ENCODE data around the gene HIPK2.

HIPK2 gene

GRCh38 chr7:139750459-139751095 lies 27.2 kb downstream of the HIPK2 start:
- no peak for DNase-seq

DNA sequence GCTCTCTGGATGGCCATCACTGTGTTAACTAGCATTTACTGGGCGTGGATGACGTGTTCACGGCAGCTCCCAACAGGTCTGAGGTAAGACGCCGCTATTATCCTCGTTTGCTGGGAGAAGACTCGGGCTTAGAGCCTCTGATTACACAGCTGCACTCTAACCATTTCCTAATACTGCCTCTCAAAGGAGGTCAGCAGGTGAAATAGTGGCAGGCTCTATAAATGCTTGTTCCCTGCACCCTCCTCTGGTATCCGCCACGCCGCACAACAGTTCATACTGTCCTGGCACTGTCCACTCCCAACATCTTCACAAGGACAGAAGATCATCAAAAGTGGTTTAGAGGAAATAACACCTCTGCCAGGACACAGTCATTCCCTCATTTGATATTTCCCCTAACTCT lies 28.3 kb downstream of the HIPK2 start:
- DNase-seq, result peak; percentile 78

DNA sequence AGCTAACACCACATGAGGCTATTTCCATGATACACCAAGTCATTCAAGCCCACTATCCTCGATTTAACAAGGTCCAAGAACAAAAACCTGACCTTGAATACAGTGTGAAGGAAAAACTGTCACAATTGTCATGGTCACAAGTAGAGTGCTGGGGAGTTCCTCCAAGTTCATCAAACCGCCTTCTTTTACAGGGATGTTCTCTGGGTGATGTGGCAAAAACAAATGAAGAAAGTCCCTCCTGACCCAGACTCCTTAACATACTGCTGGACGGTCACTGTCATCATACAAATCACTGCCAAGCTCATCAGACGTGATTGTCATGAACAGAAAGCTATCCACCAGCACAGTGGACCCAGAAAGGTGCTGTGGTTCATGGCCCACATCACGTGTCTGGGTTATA lies 28.9 kb downstream of the HIPK2 start:
- no peak for DNase-seq

DNA sequence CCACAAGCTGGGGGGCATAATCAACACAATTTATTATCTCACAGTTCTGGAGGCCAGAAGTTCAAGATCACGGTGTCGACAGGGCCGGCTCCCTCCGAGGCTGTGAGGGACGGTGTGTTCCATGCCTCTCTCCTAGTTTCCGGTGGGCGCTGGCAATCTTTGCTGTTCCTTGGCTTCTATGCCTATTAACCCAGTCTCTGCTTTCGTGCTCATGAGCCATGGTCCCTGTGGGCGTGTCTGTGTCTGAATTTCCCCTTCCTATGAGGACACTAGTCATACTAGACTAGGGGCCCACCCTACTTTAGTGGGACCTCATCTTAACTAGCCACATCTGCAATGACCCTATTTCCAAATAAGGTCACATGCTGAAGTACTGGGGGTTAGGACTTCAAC lies 29.4 kb downstream of the HIPK2 start:
- DNase-seq, result no peak

DNA sequence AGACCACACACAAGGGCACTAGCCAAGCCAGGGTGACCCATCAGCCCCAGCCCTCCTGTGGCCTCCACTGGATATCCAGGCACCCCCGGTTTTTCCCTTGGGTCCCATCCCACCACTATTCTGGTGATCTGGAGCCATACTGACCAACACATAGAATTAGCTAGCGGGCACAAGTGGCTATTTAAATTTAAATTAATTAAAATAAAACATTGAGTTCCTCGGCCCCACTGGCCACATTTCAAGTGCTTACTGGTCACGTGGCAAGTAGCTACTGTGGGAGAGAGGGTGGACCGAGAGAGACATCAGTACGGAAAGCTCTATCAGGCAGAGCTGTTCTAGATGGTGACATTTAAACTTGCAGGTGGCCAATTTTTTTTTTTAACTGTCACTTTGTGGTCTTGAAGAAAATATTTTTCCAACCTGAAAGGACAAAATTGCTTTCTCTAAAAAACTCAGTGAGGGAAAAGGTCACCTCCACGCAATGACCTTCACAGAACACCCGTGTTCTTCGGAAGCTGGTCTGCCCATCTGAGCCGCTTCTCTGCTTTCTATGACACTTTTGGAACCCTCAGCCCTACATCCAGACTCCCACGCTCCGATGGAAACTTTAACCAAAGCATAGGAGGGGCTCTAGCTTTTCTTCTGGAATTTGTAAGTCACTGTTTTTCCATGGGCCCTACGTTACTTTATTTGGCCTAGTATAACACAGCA lies 30.0 kb downstream of the HIPK2 start:
- DNase-seq, result no peak

GRCh38 chr7:139746652-139747051 lies 31.1 kb downstream of the HIPK2 start:
- no peak for DNase-seq

DNA sequence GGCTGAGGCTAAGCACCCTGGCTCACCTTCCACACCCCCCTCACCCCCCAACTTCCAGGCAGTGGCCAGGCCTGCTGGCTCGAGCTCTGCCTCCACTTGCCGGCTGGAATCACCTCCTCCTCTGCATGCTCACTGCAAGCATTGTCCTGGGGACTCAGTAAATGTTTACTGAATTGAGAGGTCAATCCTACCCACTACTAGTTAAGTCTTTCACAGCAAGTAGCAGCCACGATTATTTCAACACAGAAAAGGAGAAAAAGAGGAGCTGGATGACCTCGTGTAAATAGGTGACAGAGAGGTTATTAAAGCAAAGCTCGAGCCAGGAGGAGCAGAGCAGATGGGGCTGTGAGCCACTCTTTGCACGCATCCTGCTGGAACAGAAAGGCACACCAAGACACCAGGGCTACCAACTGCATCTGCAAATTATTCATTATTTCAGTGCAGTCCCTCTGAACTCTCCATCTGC lies 32.1 kb downstream of the HIPK2 start:
- peak; percentile 28 for DNase-seq

DNA sequence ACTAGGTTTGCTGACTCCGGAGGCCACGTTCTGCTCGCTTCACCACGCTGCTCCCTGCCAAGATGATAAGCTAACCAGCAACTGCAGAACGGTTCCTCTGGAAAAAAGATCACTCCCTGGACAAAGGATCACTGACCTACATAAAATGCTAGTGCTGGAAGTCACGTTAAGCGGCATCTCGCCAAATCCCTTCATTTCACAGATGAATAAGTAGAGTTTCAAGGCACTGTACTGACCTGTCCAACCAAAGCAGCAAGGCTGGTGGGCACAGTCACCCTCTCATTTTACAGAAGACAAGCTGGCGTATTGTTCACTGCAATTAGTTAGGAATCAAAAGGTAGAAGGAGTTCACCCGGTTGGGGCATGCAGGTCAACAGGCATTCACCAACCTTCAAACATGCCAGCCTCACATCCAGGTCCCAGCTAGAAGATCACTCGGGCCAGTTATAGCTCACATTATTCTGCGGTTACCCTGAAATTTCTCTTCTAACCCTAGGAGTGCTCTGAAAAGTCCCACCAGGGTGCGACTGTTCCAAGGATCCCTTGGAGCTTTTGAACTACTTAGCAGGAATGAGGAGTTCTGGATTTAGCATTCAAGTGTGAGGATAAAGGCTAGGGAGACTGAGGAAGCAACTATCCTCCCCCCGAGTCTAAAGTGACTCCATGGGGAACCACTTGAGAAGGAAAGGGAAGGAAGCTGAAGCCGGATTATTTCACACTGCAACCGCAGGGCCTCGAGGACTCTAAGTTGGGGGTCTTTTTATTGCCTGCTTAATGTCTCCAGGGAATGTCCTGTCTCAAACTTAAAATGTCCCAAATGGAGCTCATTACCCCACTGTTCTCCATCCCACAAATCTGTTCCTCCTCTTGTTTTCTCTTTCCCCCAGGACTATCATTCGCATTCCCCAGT lies 32.8 kb downstream of the HIPK2 start:
- DNase-seq, result no peak

- no peak for DNase-seq
Measured at GRCh38 chr7:139743967-139744767, 33.6 kb downstream of the HIPK2 start.

DNA sequence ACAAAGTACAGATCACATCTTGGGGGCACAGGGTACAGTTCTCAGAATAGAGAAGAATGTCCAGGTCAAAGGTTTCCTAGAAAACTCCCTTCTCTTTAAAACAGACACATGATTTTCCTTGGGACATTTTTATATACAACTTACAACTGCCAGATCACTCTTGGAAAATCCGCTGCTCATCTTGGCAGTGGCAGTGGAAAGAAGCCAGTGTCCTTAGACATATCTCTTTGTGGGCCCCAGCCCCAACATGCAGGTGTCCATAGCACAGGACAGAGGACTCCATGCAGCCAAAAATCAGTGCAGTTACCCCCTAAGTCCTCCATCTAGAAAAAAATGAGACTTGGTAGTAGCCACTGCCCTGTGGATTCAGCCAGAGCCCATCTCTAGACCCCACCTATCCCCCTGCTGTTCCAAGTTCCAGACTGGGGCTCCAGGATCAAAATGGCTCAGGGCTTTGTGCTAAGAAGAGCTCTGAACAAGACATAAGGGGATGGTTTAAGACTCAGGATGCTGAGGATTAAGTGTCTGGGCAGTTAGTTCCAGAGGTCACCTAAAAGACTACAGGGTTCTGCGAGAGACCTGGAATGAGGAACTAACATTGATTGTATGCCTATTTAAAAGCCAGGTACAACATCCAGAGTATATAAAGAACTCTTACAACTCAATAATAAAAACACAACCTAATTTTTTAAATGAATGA lies 34.4 kb downstream of the HIPK2 start:
- DNase-seq, result no peak

- DNase-seq, result no peak
Measured at GRCh38 chr7:139741789-139742344, 35.9 kb downstream of the HIPK2 start.

DNA sequence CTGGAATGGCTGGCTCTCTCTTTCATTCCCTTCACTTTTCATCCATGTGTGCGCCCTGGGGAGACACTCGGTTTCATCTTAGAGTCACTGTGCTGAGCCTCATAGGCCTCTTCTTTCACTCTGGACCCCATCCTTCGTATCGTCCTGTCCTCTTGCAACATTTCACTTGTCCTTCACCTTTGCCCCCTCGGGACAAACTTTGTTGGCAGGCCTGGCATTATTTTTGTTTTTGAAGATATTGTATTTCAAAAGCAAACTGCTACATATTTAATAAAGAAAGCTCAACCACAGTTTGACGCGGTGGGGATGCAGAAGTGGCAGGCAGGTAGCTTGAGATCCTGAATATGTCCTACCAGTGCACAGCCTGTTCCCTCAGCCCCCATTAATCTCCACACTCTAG lies 36.6 kb downstream of the HIPK2 start:
- no peak for DNase-seq

DNA sequence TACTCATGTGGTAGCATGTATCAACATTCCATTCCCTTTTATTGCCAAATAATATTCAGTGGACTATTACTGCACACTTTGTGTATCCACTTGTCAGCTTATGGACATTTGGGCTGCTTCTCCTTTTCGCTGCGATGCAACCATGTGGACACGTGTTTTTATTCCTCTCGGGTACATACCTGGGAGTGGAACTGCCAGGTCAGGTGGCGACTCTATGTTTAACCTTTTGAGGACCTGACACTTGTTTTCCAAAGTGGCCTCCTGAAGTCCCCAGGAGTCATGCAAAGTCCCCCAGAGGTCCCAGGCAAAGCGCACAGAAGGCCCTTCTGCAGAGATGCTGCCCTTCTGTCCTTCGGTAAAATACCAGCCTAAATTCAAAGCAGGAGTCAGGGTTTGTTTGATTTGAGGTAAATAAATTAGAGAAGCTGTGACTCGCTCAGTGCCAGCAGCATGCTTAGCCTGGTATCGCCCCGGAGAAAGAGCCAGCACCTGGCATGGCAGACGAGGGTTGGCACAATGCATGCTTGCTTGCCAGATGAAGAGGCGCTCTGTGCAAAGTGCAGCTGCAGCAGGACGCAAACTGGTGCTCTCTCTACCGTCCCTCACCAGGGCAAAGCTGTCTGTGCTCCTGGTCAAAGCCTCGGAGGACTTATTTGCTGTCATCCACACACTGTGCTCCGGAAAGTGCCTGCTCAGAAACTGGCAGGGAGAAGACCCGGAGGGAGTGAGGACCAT lies 37.8 kb downstream of the HIPK2 start:
- peak; percentile 89 for DNase-seq

DNA sequence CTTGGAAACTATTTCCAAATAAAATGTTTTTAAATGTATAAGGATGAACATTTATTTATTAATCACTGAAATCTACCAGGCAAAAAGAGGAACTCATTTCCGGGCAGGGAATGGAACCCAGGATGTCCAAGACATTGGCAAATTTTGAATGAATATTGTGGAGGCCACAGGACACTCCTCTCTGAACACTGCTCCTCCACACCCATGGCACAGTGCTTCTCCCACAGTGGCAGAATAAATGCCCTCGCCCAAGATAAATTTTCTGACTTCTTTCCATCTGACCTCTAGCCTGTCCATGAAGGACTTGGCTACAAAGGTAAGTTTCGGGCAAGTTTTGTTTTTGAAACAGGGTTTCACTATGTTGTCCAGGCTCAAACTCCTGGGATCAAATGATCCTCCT lies 39.0 kb downstream of the HIPK2 start:
- DNase-seq, result no peak

DNA sequence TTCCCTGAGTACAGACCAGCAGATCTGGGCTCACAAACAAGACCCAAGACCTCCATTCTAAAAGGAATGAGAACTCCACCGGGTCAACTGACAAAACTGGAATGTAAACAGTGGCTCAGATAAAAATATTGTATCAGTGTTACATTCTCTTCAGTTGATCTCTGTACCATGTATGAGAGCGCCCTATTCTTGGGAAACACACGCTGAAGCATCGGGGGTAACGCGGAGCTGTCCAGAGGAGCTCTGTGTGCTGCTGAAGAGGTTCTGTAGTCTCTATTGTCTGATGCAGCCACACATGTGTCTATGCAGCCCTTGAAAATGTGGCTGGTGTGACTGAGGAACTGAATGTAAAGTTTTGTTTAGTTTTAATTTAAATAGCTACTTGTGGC lies 39.7 kb downstream of the HIPK2 start:
- DNase-seq, result no peak

DNA sequence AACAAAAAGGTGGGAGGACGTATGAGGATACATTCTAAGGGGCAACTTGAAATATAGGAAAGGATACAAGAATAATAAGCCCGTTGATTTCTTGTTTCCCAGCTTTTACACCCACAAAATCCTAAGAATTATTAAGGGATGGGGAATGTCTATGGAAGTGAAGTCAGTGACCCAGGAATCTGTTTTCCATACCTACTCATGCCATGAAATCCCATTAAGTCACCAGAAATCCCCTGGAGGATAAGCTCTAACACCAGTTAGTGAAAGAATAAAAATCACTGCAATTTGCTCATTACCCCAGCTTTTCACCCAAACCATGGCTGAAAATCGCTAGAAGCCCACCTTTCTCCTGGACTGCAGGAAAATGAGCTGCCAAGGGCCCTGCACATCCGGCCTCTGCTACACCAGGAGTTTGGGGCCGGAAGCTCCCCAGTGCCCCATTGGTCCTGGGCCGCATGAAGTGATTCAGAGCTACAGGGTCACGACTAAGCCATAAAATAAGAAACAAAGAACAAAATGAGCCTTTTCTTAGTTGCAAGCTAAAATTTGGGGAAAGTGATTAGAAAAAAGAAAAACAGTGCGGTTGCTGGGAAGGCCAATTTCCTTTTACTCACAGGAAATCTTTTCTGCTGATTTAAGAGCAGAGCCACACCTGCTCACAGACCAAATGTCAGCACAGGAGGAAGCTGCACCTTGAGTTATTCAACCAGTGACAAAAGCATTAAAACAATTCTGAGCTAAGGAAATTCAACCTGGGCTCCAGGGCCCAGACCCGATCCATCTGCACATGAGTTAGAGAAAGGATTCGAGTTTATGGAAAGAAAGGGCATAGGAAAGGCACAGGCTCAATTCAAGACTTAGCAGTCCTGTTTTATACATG lies 40.3 kb downstream of the HIPK2 start:
- DNase-seq, result no peak

- DNase-seq, result no peak
Measured at GRCh38 chr7:139735912-139736595, 41.7 kb downstream of the HIPK2 start.

- DNase-seq, result no peak
Measured at GRCh38 chr7:139735466-139735865, 42.3 kb downstream of the HIPK2 start.

GRCh38 chr7:139734395-139734794 lies 43.4 kb downstream of the HIPK2 start:
- DNase-seq, result no peak

Measured in NCI-H1092 treated with DMSO at 0.1 percent for 48 hours (cell line).